CD1c-positive myeloid dendritic cell (primary cell): ENCODE results near the gene DPP7.

ENCODE experiments used
- DNase-seq: peaks from one replicate; pipeline ENCODE4 v3.0.0-alpha.2; 2016; ENCODE audit errors: extremely low spot score

The DPP7 gene

GRCh38 chr9:137114613-137115393 lies at the start of gene DPP7:
TSS of gene DPP7 (minus strand) at chr9:137114733. CDS start at chr9:137114713, 20 bp downstream.
- peak; percentile 90 for DNase-seq

- no peak for DNase-seq
These were observed 49.3 kb upstream of the DPP7 start for GRCh38 chr9:137163805-137164204.

GRCh38 chr9:137163365-137163715 lies 48.8 kb upstream of the DPP7 start:
- peak; percentile 20 for DNase-seq

- DNase-seq, result peak; percentile 21
These were observed 48.2 kb upstream of the DPP7 start for GRCh38 chr9:137162505-137163364.

GRCh38 chr9:137161558-137162486 lies 47.3 kb upstream of the DPP7 start:
- no peak for DNase-seq

- DNase-seq, result no peak
These were observed 46.4 kb upstream of the DPP7 start for GRCh38 chr9:137160716-137161557.

GRCh38 chr9:137160054-137160425 lies 45.5 kb upstream of the DPP7 start:
- no peak for DNase-seq

- DNase-seq, result no peak
These were observed 44.8 kb upstream of the DPP7 start for GRCh38 chr9:137159105-137160053.

- DNase-seq, result no peak
These were observed 44.1 kb upstream of the DPP7 start for GRCh38 chr9:137158625-137159024.

GRCh38 chr9:137157618-137158415 lies 43.3 kb upstream of the DPP7 start:
- DNase-seq, result no peak

- DNase-seq, result peak; percentile 88
These were observed 42.2 kb upstream of the DPP7 start for GRCh38 chr9:137156567-137157375.

- DNase-seq, result no peak
These were observed 38.4 kb upstream of the DPP7 start for GRCh38 chr9:137152844-137153405.

- DNase-seq, result peak; percentile 67
These were observed 36.3 kb upstream of the DPP7 start for GRCh38 chr9:137150617-137151457.

GRCh38 chr9:137149942-137150616 lies 35.5 kb upstream of the DPP7 start:
- no peak for DNase-seq

- DNase-seq, result no peak
These were observed 34.8 kb upstream of the DPP7 start for GRCh38 chr9:137149363-137149762.

- DNase-seq, result no peak
These were observed 34.1 kb upstream of the DPP7 start for GRCh38 chr9:137148661-137149060.
